Endodermal cell (in vitro differentiated cells): ENCODE data around the gene RPTOR. TPM values are rescaled to one million over a fixed set of nuclear protein-coding genes. Genes with fewer than 3 reads are reported as not detected.
A peak's percentile ranks its signal among the peaks of the same experiment; 100 is the strongest.

Experiments used
- DNase-seq: peaks from one replicate; pipeline ENCODE4 v3.0.0-alpha.2; 2017
- H3K27ac ChIP-seq: 2 replicates; pipeline ENCODE4 v1.5.1; 2013; ENCODE audit warnings: mild to moderate bottlenecking, low read depth, low read length, moderate library complexity
- H3K27me3 ChIP-seq: 2 replicates; pipeline ENCODE4 v1.6.1; 2013; ENCODE audit warnings: mild to moderate bottlenecking, low read length, moderate library complexity; ENCODE audit not compliant: insufficient read depth, control insufficient read depth, poor library complexity, severe bottlenecking
- H3K36me3 ChIP-seq: 2 replicates; pipeline ENCODE4 v1.7.0; 2013; ENCODE audit warnings: mild to moderate bottlenecking, low read length, moderate library complexity; ENCODE audit not compliant: control insufficient read depth, insufficient read depth
- H3K4me1 ChIP-seq: one replicate; pipeline ENCODE4 v1.7.0; 2013; ENCODE audit warnings: low read length; ENCODE audit not compliant: control insufficient read depth, insufficient read depth
- H3K4me3 ChIP-seq: 2 replicates; pipeline ENCODE4 v1.5.1; 2013; ENCODE audit warnings: mild to moderate bottlenecking, low read length, moderate library complexity
- H3K9ac ChIP-seq: 2 replicates; pipeline ENCODE4 v1.6.1; 2013; ENCODE audit warnings: mild to moderate bottlenecking, low read length, moderate library complexity; ENCODE audit not compliant: poor library complexity, severe bottlenecking; ENCODE audit errors: extremely low read depth
- H3K9me3 ChIP-seq: 2 replicates; pipeline ENCODE4 v1.6.1; 2013; ENCODE audit warnings: mild to moderate bottlenecking, low read length, moderate library complexity; ENCODE audit not compliant: control insufficient read depth
- H3K27ac Mint-ChIP-seq: 2 replicates; pipeline ENCODE4 v1.8.0; 2020; ENCODE audit warnings: mixed read lengths
- H3K27me3 Mint-ChIP-seq: 2 replicates; pipeline ENCODE4 v1.8.0; 2021; ENCODE audit warnings: mild to moderate bottlenecking, mixed read lengths; ENCODE audit not compliant: insufficient read depth
- H3K36me3 Mint-ChIP-seq: 2 replicates; pipeline ENCODE4 v1.8.0; 2020; ENCODE audit warnings: low read depth, mixed read lengths
- H3K4me1 Mint-ChIP-seq: 2 replicates; pipeline ENCODE4 v1.8.0; 2020; ENCODE audit warnings: mixed read lengths
- H3K4me3 Mint-ChIP-seq: 2 replicates; pipeline ENCODE4 v1.8.0; 2020; ENCODE audit warnings: mild to moderate bottlenecking, moderate library complexity, mixed read lengths
- H3K9me3 Mint-ChIP-seq: 2 replicates; pipeline ENCODE4 v1.8.0; 2020; ENCODE audit warnings: mild to moderate bottlenecking, mixed read lengths
- CTCF ChIP-seq: fragments of 200-600 bp; sonication (generic); conservative IDR thresholded peaks from 2 replicates; pipeline ENCODE4 v1.5.0; 2021; ENCODE audit warnings: antibody characterized with exemption, mild to moderate bottlenecking
- whole genome bisulfite sequencing, 2 experiments: methylation state at CpG; one replicate each; pipeline versions ENCODE4 v1.1.5 to v1.1.7; 2013; ENCODE audit warnings: missing lambda C conversion rate in 2 of 2, mixed read lengths in 1 of 2; ENCODE audit not compliant: insufficient coverage in 1 of 2, insufficient read length in 1 of 2; 5-methylcytosine and 5-hydroxymethylcytosine counted together
- total RNA-seq, 2 donors: library from RNA; stranded (reverse); fragmentation: NEBNext Ultra II Directional in 1 of 2; extraction: Animal tissue kit (Norgen Biotek cat#: 25700) in 1 of 2; gene quantifications; 2 replicates in 1 of 2; 3 replicates in 1 of 2; pipeline ENCODE4 v1.2.1, GENCODE V29; 2021

The RPTOR gene
- total RNA-seq, 2 donors from 2014 or later: 45.1 to 53.4 TPM

- no peaks in the 10 kb centered on the region for H3K4me1 ChIP-seq
- no peak for DNase-seq
- H3K27me3 Mint-ChIP-seq: no peaks in the 10 kb centered on the region
- H3K27ac Mint-ChIP-seq: no peak overlapping the region
- no peak overlapping the region for H3K9ac ChIP-seq
- WGBS, 2 experiments: 91 to 93% methylated on average over 13 of the region's 13 CpGs
- no peak for TF ChIP-seq CTCF
- no peak overlapping the region for H3K4me3 ChIP-seq
- H3K36me3 Mint-ChIP-seq: peaks cover 15% of the 10 kb centered on the region
- H3K4me3 Mint-ChIP-seq: no peak overlapping the region
- H3K36me3 ChIP-seq: peaks cover 19% of the 10 kb centered on the region
- H3K4me1 Mint-ChIP-seq: peaks cover 11% of the 10 kb centered on the region
- H3K9me3 Mint-ChIP-seq: no peaks in the 10 kb centered on the region
- no peak overlapping the region for H3K27ac ChIP-seq
- H3K9me3 ChIP-seq: no peaks in the 10 kb centered on the region
- no peaks in the 10 kb centered on the region for H3K27me3 ChIP-seq
Measured at GRCh38 chr17:80843741-80844156, 299.1 kb downstream of the RPTOR start.

- WGBS, 2 experiments: 88 to 95% methylated on average over 17 to 25 of the region's 25 CpGs
- H3K27me3 ChIP-seq: no peaks in the 10 kb centered on the region
- Mint-ChIP-seq H3K4me3 (no peak overlapping the region), H3K27ac (no peak overlapping the region), H3K27me3 (no peaks in the 10 kb centered on the region), H3K36me3 (peaks cover 19% of the 10 kb centered on the region), H3K4me1 (peaks cover 11% of the 10 kb centered on the region), H3K9me3 (no peaks in the 10 kb centered on the region)
- H3K9me3 ChIP-seq: no peaks in the 10 kb centered on the region
- no peak for DNase-seq
- H3K27ac ChIP-seq: no peak overlapping the region
- TF ChIP-seq CTCF: no peak
- H3K4me1 ChIP-seq: no peaks in the 10 kb centered on the region
- no peak overlapping the region for H3K9ac ChIP-seq
- H3K4me3 ChIP-seq: no peak overlapping the region
- H3K36me3 ChIP-seq: peaks cover 19% of the 10 kb centered on the region
Measured at GRCh38 chr17:80844418-80844990, 299.9 kb downstream of the RPTOR start.

- H3K27ac ChIP-seq: no peak overlapping the region
- no peak overlapping the region for H3K4me3 Mint-ChIP-seq
- no peaks in the 10 kb centered on the region for H3K9me3 ChIP-seq
- H3K4me1 Mint-ChIP-seq: peaks cover 11% of the 10 kb centered on the region
- peaks cover 26% of the 10 kb centered on the region for H3K36me3 Mint-ChIP-seq
- H3K4me1 ChIP-seq: no peaks in the 10 kb centered on the region
- peak overlapping the region; percentile 79 for H3K27ac Mint-ChIP-seq
- H3K9me3 Mint-ChIP-seq: no peaks in the 10 kb centered on the region
- H3K27me3 ChIP-seq: no peaks in the 10 kb centered on the region
- H3K36me3 ChIP-seq: peaks cover 15% of the 10 kb centered on the region
- no peak for TF ChIP-seq CTCF
- H3K9ac ChIP-seq: no peak overlapping the region
- no peak for DNase-seq
- no peaks in the 10 kb centered on the region for H3K27me3 Mint-ChIP-seq
- no peak overlapping the region for H3K4me3 ChIP-seq
- 80 to 90% methylated on average over 25 to 31 of the region's 31 CpGs for WGBS, 2 experiments
Measured at GRCh38 chr17:80845069-80845862, 300.6 kb downstream of the RPTOR start.
